ENCODE results near the gene C1QTNF9. TPM values are rescaled to one million over a fixed set of nuclear protein-coding genes. Genes with fewer than 3 reads are reported as not detected.

The C1QTNF9 gene
- total and polyA plus RNA-seq, 2 of the 4 experiments (the other 2 are of a cell fraction) = 0.18 to 0.21 TPM

DNA sequence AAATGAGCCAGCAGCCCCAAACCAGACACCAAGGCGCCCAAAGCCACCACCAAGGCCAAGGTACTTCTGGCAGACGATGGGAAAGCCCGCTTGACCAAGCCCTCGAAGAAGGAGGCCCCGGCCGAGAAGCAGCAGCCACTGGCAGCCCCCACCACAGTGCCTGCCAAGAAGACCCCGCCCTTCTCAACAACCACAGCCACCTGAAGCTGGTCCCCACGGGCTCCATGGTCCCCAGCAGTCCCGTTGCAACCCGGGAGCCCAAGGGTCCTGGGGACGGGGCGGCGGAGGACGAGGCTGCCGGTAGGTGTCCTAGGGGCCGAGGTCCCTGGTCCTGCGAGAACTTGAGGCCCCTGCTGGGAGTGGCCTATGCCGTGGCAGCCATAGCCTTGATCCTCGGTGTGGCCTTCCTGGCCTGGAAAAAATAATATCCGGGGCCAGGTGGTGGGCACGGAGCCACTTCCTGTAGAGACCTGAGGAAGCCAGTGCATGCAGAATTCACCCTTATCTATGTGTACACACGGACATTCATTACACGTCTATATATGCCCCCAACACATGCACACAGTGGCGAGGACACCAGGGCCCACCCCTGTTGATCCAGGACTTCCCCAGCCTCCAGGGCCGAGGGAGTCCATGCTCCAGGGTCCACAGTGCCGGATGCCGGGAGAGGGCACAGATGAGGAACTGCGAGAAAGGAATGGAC is 13.8 kb downstream of the C1QTNF9 start:
- Histone ChIP-seq H2AK5ac (ENCODE audit: low read depth, low read length) (no peak overlapping the region), H2AFZ (replicated peaks; ENCODE audit: low read length, poor library complexity) (no peak overlapping the region), H3K4me1 (ENCODE audit: control insufficient read depth, insufficient read depth, low read length) (no peaks in the 10 kb centered on the region), H3K27ac (ENCODE audit: insufficient read depth, low read length) (no peak overlapping the region), H3K9me1 (ENCODE audit: insufficient read depth, low read length) (no peaks in the 10 kb centered on the region), H3K4me3 (ENCODE audit: insufficient read depth, low read depth, low read length) (no peak overlapping the region), H3K23ac (ENCODE audit: low read depth, low read length) (no peak overlapping the region), H3K18ac (ENCODE audit: low read depth, low read length) (no peak overlapping the region), H2BK120ac (ENCODE audit: low read depth, low read length) (no peak overlapping the region), H2BK20ac (ENCODE audit: low read depth, low read length) (no peak overlapping the region), H4K8ac (ENCODE audit: low read depth in 2 of 2, low read length in 2 of 2) (no peak overlapping the region), H4K20me1 (ENCODE audit: insufficient read depth, low read length) (no peaks in the 10 kb centered on the region), H4K5ac (ENCODE audit: low read depth, low read length) (no peak overlapping the region), H3K56ac (ENCODE audit: extremely low read depth, insufficient read depth, low read length) (no peak overlapping the region), H3K4ac (ENCODE audit: low read depth, low read length) (no peak overlapping the region), H4K91ac (ENCODE audit: insufficient read depth, low read depth, low read length) (no peak overlapping the region), H2BK15ac (ENCODE audit: low read depth, low read length) (no peak overlapping the region), H3K27me3 (ENCODE audit: control insufficient read depth, insufficient read depth, low read length) (peaks cover 5% of the 10 kb centered on the region), H3K79me1 (ENCODE audit: low read depth in 1 of 2, low read length in 2 of 2) (no peaks in the 10 kb centered on the region), H2BK5ac (ENCODE audit: low read depth, low read length, poor library complexity, severe bottlenecking) (no peak overlapping the region), H3K36me3 (ENCODE audit: control insufficient read depth, insufficient read depth, low read length) (no peaks in the 10 kb centered on the region), H3K4me2 (ENCODE audit: low read depth, low read length) (no peak overlapping the region), H2AK9ac (replicated peaks; ENCODE audit: low read depth, low read length, poor library complexity) (no peak overlapping the region), H3K14ac (replicated peaks; ENCODE audit: low read depth, low read length) (no peak overlapping the region), H3K9me3 (ENCODE audit: control insufficient read depth, insufficient read depth, low read length) (no peaks in the 10 kb centered on the region), H3K9ac (ENCODE audit: low read depth, low read length) (no peak overlapping the region)
- TF ChIP-seq RAD21 (IDR thresholded peaks at IDR 0.05; ENCODE audit: low read length) (no peak), POLR2A (IDR thresholded peaks at IDR 0.05; ENCODE audit: low read depth, low read length) (no peak), MXI1 (IDR thresholded peaks at IDR 0.05; ENCODE audit: borderline replicate concordance, low read depth, low read length) (no peak), FOS (IDR thresholded peaks at IDR 0.05; ENCODE audit: low read depth, low read length) (no peak), RCOR1 (IDR thresholded peaks at IDR 0.05; ENCODE audit: insufficient replicate concordance, low read length) (no peak)
- TF ChIP-seq, protein P1, sequence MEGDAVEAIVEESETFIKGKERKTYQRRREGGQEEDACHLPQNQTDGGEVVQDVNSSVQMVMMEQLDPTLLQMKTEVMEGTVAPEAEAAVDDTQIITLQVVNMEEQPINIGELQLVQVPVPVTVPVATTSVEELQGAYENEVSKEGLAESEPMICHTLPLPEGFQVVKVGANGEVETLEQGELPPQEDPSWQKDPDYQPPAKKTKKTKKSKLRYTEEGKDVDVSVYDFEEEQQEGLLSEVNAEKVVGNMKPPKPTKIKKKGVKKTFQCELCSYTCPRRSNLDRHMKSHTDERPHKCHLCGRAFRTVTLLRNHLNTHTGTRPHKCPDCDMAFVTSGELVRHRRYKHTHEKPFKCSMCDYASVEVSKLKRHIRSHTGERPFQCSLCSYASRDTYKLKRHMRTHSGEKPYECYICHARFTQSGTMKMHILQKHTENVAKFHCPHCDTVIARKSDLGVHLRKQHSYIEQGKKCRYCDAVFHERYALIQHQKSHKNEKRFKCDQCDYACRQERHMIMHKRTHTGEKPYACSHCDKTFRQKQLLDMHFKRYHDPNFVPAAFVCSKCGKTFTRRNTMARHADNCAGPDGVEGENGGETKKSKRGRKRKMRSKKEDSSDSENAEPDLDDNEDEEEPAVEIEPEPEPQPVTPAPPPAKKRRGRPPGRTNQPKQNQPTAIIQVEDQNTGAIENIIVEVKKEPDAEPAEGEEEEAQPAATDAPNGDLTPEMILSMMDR (conservative IDR thresholded peaks at IDR 0.05; ENCODE audit: low read depth, low read length) = no peak
- ATAC-seq (ENCODE audit: low read depth) (no peak), DNase-seq (no peak)
- intact Hi-C loops (cut with micrococcal nuclease) = no loop called here
- no TSS peak for BruUV-seq (replicated peaks)
- ChIA-PET CTCF (no interaction called here), POLR2A (ENCODE audit: unreplicated experiment) (no interaction called here)
- WGBS, 2 experiments (ENCODE audit: extremely low coverage in 2 of 2, insufficient read length in 1 of 2) = 79% methylated on average over 9 of the region's 28 CpGs; no CpG with 5 or more reads in 1 of the 2 experiments
- dilution Hi-C loops (cut with HindIII; ENCODE audit: low sequenced_read_pairs, unreplicated experiment) = no loop called here
- in situ Hi-C loops (cut with MboI; ENCODE audit: low sequenced_read_pairs) = no loop called here

Measured in IMR-90 (cell line).